ENCODE measurements around the gene WBP2NL.

WBP2NL gene

DNA sequence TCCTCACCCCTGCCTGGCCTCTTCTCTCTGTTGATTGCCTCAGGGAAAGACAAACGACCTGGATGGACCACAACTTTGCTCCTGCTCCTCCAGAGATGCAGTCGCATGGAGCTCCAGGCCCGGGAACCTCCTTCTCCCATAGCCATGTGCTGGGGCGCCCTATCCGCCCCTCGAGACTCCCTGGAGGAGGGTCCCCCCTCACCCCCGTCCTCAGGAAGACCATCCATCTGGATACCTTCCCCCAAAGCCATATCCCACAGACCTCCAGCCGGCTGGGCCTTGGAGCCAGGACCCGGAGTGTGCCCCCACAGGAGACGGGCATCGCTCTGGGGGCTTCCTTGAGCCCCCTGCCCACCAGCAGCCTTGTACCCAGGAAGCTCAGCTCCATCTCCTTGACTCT lies 27.2 kb upstream of the WBP2NL start:
- FAIRE-seq (no peak), DNase-seq (ENCODE audit: insufficient read length, low spot score) (no peak)
- TF ChIP-seq, protein P1, sequence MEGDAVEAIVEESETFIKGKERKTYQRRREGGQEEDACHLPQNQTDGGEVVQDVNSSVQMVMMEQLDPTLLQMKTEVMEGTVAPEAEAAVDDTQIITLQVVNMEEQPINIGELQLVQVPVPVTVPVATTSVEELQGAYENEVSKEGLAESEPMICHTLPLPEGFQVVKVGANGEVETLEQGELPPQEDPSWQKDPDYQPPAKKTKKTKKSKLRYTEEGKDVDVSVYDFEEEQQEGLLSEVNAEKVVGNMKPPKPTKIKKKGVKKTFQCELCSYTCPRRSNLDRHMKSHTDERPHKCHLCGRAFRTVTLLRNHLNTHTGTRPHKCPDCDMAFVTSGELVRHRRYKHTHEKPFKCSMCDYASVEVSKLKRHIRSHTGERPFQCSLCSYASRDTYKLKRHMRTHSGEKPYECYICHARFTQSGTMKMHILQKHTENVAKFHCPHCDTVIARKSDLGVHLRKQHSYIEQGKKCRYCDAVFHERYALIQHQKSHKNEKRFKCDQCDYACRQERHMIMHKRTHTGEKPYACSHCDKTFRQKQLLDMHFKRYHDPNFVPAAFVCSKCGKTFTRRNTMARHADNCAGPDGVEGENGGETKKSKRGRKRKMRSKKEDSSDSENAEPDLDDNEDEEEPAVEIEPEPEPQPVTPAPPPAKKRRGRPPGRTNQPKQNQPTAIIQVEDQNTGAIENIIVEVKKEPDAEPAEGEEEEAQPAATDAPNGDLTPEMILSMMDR (IDR thresholded peaks at IDR 0.05; ENCODE audit: insufficient read depth, missing control alignments), result no peak

DNA sequence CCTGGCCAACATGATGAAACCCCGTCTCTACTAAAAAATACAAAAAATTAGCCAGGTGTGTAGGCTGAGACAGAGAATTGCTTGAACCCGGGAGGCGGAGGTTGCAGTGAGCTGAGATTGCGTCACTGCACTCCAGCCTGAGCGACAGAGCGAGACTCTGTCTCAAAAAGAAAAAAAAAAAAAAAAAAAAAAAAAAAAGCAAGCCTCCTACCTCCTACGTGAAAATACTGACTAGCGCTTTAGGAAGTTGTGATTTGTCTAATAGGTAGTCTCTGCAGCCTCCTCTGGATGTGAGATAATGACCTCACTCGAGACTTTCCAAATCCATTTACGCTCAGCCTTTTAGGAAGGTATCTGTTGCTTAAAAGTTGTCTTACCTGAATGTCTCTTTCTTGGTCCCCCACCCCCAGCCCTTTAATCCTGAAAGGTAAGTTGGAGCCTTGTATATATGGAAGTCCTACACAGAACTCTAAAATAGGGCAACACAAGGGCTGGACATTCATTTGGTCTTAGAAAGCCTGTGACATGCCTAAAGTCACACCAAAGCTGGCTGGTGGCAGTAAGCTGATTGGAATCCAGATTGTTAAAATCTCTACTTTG lies 23.8 kb upstream of the WBP2NL start:
- DNase-seq (ENCODE audit: insufficient read length, low spot score), result no peak
- no peak for FAIRE-seq
- TF ChIP-seq, protein P1 (IDR thresholded peaks at IDR 0.05; ENCODE audit: insufficient read depth, missing control alignments), result no peak

DNA sequence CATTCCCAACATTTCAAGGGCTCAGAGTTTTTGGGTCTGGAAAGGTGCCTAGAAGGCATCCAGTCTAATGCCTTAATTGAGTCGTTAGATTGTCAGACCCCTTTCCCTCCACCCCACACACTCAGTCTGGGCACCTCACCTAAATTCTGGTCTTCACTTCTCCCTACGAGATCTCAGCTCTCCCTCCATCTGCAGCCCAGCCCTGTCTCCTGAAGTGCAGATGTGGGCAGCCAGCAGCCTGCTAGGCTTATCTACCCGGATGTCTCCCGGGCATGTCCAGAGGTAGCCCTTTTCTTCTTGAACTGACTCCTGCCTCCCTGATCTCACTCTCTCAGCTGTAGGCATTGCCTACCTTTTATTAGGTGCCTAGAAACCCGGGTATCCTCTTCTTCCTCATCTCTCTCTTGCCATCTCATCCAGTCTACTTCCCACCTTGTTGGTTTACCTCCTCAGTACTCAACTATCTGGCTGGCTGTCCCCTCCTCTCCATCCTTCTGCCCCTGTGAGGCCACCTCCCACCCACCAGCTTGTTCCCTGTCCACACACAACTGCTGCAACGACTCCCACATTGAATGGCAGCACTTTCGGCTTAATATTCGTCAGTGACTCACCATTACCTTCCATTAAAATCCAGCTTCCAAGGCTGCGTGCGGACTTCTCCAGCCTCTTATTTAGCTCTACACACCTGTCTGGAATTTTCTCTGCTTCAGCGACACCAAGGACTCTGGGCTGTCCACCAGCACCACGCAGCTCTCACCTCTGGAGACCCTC lies 23.1 kb upstream of the WBP2NL start:
- DNase-seq (ENCODE audit: insufficient read length, low spot score) (no peak), FAIRE-seq (no peak)
- TF ChIP-seq, protein P1 (IDR thresholded peaks at IDR 0.05; ENCODE audit: insufficient read depth, missing control alignments), result no peak

GRCh38 chr22:41976070-41976901 lies 22.3 kb upstream of the WBP2NL start:
- TF ChIP-seq, protein P1 (IDR thresholded peaks at IDR 0.05; ENCODE audit: insufficient read depth, missing control alignments), result no peak
- FAIRE-seq (no peak), DNase-seq (ENCODE audit: insufficient read length, low spot score) (peak; percentile 57)

DNA sequence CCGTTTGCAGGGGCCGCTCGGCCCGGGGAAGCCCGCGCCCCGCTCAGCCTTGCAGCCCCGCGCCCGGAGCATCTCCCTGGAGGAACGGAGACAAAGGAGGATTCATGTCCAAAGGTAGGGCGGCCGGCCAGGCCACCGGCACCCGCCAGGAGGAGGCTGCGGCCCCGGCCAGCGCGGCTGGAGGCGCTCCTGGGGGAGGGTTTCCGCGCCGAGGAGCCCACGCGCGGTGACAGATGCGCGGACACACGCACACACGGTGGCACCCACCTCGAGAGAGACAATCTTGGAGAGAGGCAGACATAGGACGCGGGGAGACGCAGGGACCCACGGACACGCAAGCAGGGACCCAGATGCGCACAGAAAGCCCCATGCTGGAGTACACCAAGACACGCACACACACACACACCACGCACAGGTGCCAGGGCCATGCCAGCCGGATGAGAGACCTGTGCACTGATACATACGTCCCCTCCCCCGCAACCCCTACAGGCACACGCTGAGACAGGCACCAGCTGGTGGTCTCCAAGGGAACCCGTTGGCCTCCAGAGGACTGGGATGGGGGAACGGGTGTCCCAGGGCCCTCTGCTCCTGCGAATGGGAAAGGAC lies 21.5 kb upstream of the WBP2NL start:
- DNase-seq (ENCODE audit: insufficient read length, low spot score) (no peak), FAIRE-seq (no peak)
- TF ChIP-seq, protein P1 (IDR thresholded peaks at IDR 0.05; ENCODE audit: insufficient read depth, missing control alignments), result no peak

DNA sequence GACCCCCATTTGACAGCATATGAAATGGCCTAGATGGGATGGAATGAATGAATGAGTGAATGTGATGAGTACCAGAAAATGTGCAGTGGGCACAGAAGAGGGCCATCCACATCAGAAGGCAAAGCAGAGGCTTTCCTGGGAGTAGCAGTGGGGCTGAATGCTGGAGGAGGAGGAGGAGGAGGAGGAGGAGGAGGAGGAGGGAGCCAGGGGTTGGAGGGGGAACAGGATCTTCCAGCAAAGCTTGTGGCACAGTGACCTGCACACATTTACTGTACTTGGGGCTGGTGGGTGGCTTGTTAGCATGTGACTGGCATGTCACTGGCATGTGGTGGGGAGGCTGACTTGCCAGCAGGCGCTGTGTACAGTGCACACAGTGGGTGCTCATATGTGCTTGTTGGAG lies 19.9 kb upstream of the WBP2NL start:
- no peak for FAIRE-seq
- TF ChIP-seq, protein P1 (IDR thresholded peaks at IDR 0.05; ENCODE audit: insufficient read depth, missing control alignments), result no peak

More for the DNA sequence above, 19.9 kb upstream of the WBP2NL start:
- DNase-seq (ENCODE audit: insufficient read length, low spot score), result no peak

Measured in D721Med (cell line).